IMR-90 (cell line): Measurements from ENCODE around the gene COX4I1. TPM values are rescaled to one million over a fixed set of nuclear protein-coding genes. Genes with fewer than 3 reads are reported as not detected.

Experiments
- ATAC-seq: fragments of 200-7000 bp; cut with Tn5 transposase; 2 replicates; pipeline ENCODE4 v1.9.1; 2020; ENCODE audit warnings: low read depth, mild to moderate bottlenecking, moderate library complexity
- BruUV-seq: library from RNA; stranded (reverse); fragments of 400-500 nt; replicated peaks from 2 replicates; lab custom pipeline; 2021; lab: Mats Ljungman, UMichigan
- CTCF ChIA-PET: fragments of 300-600 bp; formaldehyde crosslinking; extraction: SDS; loops from one replicate; lab custom pipeline; 2021; ENCODE audit warnings: antibody characterized with exemption; lab: Yijun Ruan, JAX
- POLR2A ChIA-PET: fragments of 300-600 bp; sonication (Branson Sonifier 250); formaldehyde crosslinking; loops from one replicate; lab custom pipeline; 2022; ENCODE audit warnings: antibody characterized with exemption; ENCODE audit not compliant: unreplicated experiment; lab: Charles Lee
- DNase-seq: peaks from one replicate; pipeline ENCODE4 v3.0.0; 2013
- H2AFZ ChIP-seq: replicated peaks from 2 replicates; pipeline ENCODE3; 2013; ENCODE audit warnings: low read length, mild to moderate bottlenecking; ENCODE audit not compliant: poor library complexity
- H2AK5ac ChIP-seq: 2 replicates; pipeline ENCODE4 v1.6.1; 2013; ENCODE audit warnings: low read depth, low read length, inconsistent platforms
- H2AK9ac ChIP-seq: replicated peaks from 2 replicates; pipeline ENCODE3; 2013; ENCODE audit warnings: mild to moderate bottlenecking, low read depth, low read length, moderate library complexity; ENCODE audit not compliant: poor library complexity
- H2BK120ac ChIP-seq: 2 replicates; pipeline ENCODE4 v1.6.1; 2013; ENCODE audit warnings: low read depth, low read length, inconsistent platforms
- H2BK15ac ChIP-seq: 3 replicates; pipeline ENCODE4 v1.6.1; 2013; ENCODE audit warnings: low read depth, low read length, inconsistent platforms
- H2BK20ac ChIP-seq: 2 replicates; pipeline ENCODE4 v1.6.1; 2013; ENCODE audit warnings: low read depth, mild to moderate bottlenecking, inconsistent platforms, low read length, moderate library complexity
- H2BK5ac ChIP-seq: 2 replicates; pipeline ENCODE4 v1.6.1; 2013; ENCODE audit warnings: mild to moderate bottlenecking, low read depth, low read length, inconsistent platforms; ENCODE audit not compliant: poor library complexity, severe bottlenecking
- H3K14ac ChIP-seq: replicated peaks from 2 replicates; pipeline ENCODE4 v1.6.1; 2013; ENCODE audit warnings: low read depth, low read length, inconsistent platforms
- H3K18ac ChIP-seq: 2 replicates; pipeline ENCODE4 v1.6.1; 2013; ENCODE audit warnings: low read depth, low read length, control low read depth
- H3K23ac ChIP-seq: 2 replicates; pipeline ENCODE4 v1.6.1; 2013; ENCODE audit warnings: low read depth, low read length, inconsistent platforms
- H3K27ac ChIP-seq: 2 replicates; pipeline ENCODE4 v1.5.1; 2013; ENCODE audit warnings: mild to moderate bottlenecking, control low read depth, low read length; ENCODE audit not compliant: insufficient read depth
- H3K27me3 ChIP-seq: 2 replicates; pipeline ENCODE4 v1.6.1; 2013; ENCODE audit warnings: low read length; ENCODE audit not compliant: control insufficient read depth, insufficient read depth
- H3K36me3 ChIP-seq: 2 replicates; pipeline ENCODE4 v1.6.1; 2013; ENCODE audit warnings: low read length, mixed read lengths; ENCODE audit not compliant: control insufficient read depth, insufficient read depth
- H3K4ac ChIP-seq: 2 replicates; pipeline ENCODE4 v1.6.1; 2013; ENCODE audit warnings: low read depth, low read length, inconsistent platforms
- H3K4me1 ChIP-seq: 2 replicates; pipeline ENCODE4 v1.6.1; 2013; ENCODE audit warnings: low read length, mixed read lengths; ENCODE audit not compliant: control insufficient read depth, insufficient read depth
- H3K4me2 ChIP-seq: 2 replicates; pipeline ENCODE4 v1.6.1; 2013; ENCODE audit warnings: low read depth, mild to moderate bottlenecking, control low read depth, low read length, moderate library complexity
- H3K4me3 ChIP-seq: 2 replicates; pipeline ENCODE4 v1.5.1; 2013; ENCODE audit warnings: low read depth, mild to moderate bottlenecking, control low read depth, low read length, moderate library complexity; ENCODE audit not compliant: insufficient read depth
- H3K56ac ChIP-seq: 2 replicates; pipeline ENCODE4 v1.6.1; 2013; ENCODE audit warnings: low read length, inconsistent platforms; ENCODE audit not compliant: insufficient read depth; ENCODE audit errors: extremely low read depth
- H3K79me1 ChIP-seq, 2 experiments: 2 replicates each; pipeline ENCODE4 v1.6.1; 2013; ENCODE audit warnings: low read length in 2 of 2, inconsistent platforms in 1 of 2, low read depth in 1 of 2
- H3K9ac ChIP-seq: 2 replicates; pipeline ENCODE4 v1.6.1; 2013; ENCODE audit warnings: low read depth, low read length, control low read depth
- H3K9me1 ChIP-seq: 2 replicates; pipeline ENCODE4 v1.6.1; 2013; ENCODE audit warnings: low read length, inconsistent platforms; ENCODE audit not compliant: insufficient read depth
- H3K9me3 ChIP-seq: 2 replicates; pipeline ENCODE4 v1.6.1; 2013; ENCODE audit warnings: low read length; ENCODE audit not compliant: control insufficient read depth, insufficient read depth
- H4K20me1 ChIP-seq: 2 replicates; pipeline ENCODE4 v1.6.1; 2013; ENCODE audit warnings: low read length, inconsistent platforms; ENCODE audit not compliant: insufficient read depth
- H4K5ac ChIP-seq: 2 replicates; pipeline ENCODE4 v1.6.1; 2013; ENCODE audit warnings: mild to moderate bottlenecking, low read depth, low read length, control low read depth
- H4K8ac ChIP-seq, 2 experiments: 2 replicates each; pipeline ENCODE4 v1.6.1; 2013; ENCODE audit warnings: low read depth in 2 of 2, low read length in 2 of 2, control low read depth in 1 of 2, inconsistent platforms in 1 of 2
- H4K91ac ChIP-seq: 2 replicates; pipeline ENCODE4 v1.6.1; 2013; ENCODE audit warnings: low read depth, low read length, inconsistent platforms; ENCODE audit not compliant: insufficient read depth
- BHLHE40 ChIP-seq: fragments of 150-350 bp; IDR thresholded peaks from 2 replicates; pipeline ENCODE4 v1.6.1; 2016; ENCODE audit warnings: mild to moderate bottlenecking, low read depth, low read length
- CEBPB ChIP-seq: IDR thresholded peaks from 2 replicates; pipeline ENCODE4 v1.6.1; 2012; ENCODE audit warnings: low read depth, low read length, improper control_type of control experiment
- CHD1 ChIP-seq: IDR thresholded peaks from 2 replicates; pipeline ENCODE4 v1.6.1; 2012; ENCODE audit warnings: low read depth, low read length, improper control_type of control experiment
- FOS ChIP-seq: fragments of 150-350 bp; IDR thresholded peaks from 2 replicates; pipeline ENCODE4 v1.6.1; 2016; ENCODE audit warnings: low read depth, low read length
- MAFK ChIP-seq: IDR thresholded peaks from 2 replicates; pipeline ENCODE4 v1.6.1; 2012; ENCODE audit warnings: low read depth, low read length, improper control_type of control experiment
- MAZ ChIP-seq: IDR thresholded peaks from 2 replicates; pipeline ENCODE4 v1.6.1; 2012; ENCODE audit warnings: low read depth, mild to moderate bottlenecking, low read length, improper control_type of control experiment, moderate library complexity, borderline replicate concordance
- MXI1 ChIP-seq: IDR thresholded peaks from 2 replicates; pipeline ENCODE4 v1.6.1; 2012; ENCODE audit warnings: low read depth, mild to moderate bottlenecking, low read length, moderate library complexity, borderline replicate concordance
- NFE2L2 ChIP-seq: fragments of 150-350 bp; IDR thresholded peaks from 2 replicates; pipeline ENCODE4 v1.6.1; 2016; ENCODE audit warnings: low read depth, mild to moderate bottlenecking, low read length
- POLR2A ChIP-seq: IDR thresholded peaks from 2 replicates; pipeline ENCODE4 v1.6.1; 2012; ENCODE audit warnings: mild to moderate bottlenecking, low read depth, low read length
- RAD21 ChIP-seq: IDR thresholded peaks from 2 replicates; pipeline ENCODE4 v1.6.1; 2012; ENCODE audit warnings: low read length, improper control_type of control experiment
- RCOR1 ChIP-seq: IDR thresholded peaks from 2 replicates; pipeline ENCODE4 v1.6.1; 2012; ENCODE audit warnings: mild to moderate bottlenecking, low read length, improper control_type of control experiment; ENCODE audit not compliant: insufficient replicate concordance
- RFX5 ChIP-seq: IDR thresholded peaks from 2 replicates; pipeline ENCODE4 v1.8.0; 2012; ENCODE audit warnings: low read depth, mild to moderate bottlenecking, low read length, moderate library complexity
- SMC3 ChIP-seq: fragments of 150-350 bp; IDR thresholded peaks from 2 replicates; pipeline ENCODE4 v1.6.1; 2016; ENCODE audit warnings: low read depth, mild to moderate bottlenecking, antibody characterized with exemption, low read length, moderate library complexity
- WGBS, 2 experiments: methylation state at CpG; one replicate each; pipeline versions ENCODE4 v1.1.5 to v1.1.7; 2013; ENCODE audit warnings: missing lambda C conversion rate in 2 of 2; ENCODE audit not compliant: insufficient read length in 1 of 2; ENCODE audit errors: extremely low coverage in 2 of 2; 5-methylcytosine and 5-hydroxymethylcytosine counted together
- dilution Hi-C: fragments of 300-500 bp; cut with HindIII; formaldehyde crosslinking; loops from one replicate; pipeline ENCODE4 v1.14.3; 2018; ENCODE audit warnings: low sequenced_read_pairs; ENCODE audit not compliant: unreplicated experiment
- in situ Hi-C: fragments of 300-500 bp; cut with MboI; formaldehyde crosslinking; loops from 3 replicates; pipeline ENCODE4 v1.14.3; 2019; ENCODE audit warnings: low sequenced_read_pairs, inconsistent platforms, mixed read lengths
- intact Hi-C: fragments of 100-400 bp; cut with micrococcal nuclease; formaldehyde crosslinking; loops from 2 replicates; pipeline ENCODE4 v1.10.0; 2022
- polyA plus RNA-seq, 3 experiments: library from polyadenylated mRNA; depleted of rRNA; stranded (reverse); fragments of >200 nt; gene quantifications; 2 replicates each; pipeline ENCODE4 v1.2.3, GENCODE V29; 2012; ENCODE audit warnings: low replicate concordance in 1 of 3
- total RNA-seq: library from RNA; depleted of rRNA; stranded (reverse); fragments of >200 nt; gene quantifications from 2 replicates; pipeline ENCODE4 v1.2.3, GENCODE V29; 2012
- TF ChIP-seq, protein P1 (sequence below): conservative IDR thresholded peaks from 2 replicates; pipeline ENCODE4 v1.5.1; 2012; ENCODE audit warnings: mild to moderate bottlenecking, low read depth, low read length, improper control_type of control experiment
- TF ChIP-seq, protein P2 (sequence below): fragments of 150-350 bp; IDR thresholded peaks from 2 replicates; pipeline ENCODE4 v1.6.1; 2016; ENCODE audit warnings: low read depth, mild to moderate bottlenecking, low read length, moderate library complexity, borderline replicate concordance
- TF ChIP-seq, protein P3 (sequence below): fragments of 150-350 bp; IDR thresholded peaks from 2 replicates; pipeline ENCODE4 v1.6.1; 2017; ENCODE audit warnings: mild to moderate bottlenecking, antibody characterized with exemption, low read length, low read depth

Gene COX4I1
- total and polyA plus RNA-seq, 2 of the 4 experiments (the other 2 are of a cell fraction), result 397 to 700 TPM

DNA sequence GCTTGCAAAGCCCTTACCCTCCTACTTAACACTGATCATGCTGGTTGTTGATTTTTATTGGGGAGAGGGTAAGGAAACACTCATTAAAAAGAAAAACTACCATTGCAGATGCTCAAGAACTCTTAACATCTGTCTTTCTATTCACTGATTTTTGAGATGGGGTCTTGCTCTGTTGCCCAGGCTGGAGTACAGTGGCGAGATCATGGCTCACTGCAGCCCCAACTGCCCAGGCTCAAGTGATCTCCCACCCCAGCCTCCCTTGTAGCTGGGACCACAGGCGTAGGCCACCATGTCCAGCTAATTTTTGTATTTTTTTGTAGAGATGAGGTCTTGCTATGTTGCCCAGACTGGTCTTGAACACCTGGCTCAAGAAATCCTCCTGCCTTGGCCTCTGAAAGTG is 14.7 kb upstream of the COX4I1 start:
- in situ Hi-C loops, result no loop called here
- Histone ChIP-seq H3K79me1 (peaks cover 54 to 85% of the 10 kb centered on the region in 2 experiments), H4K20me1 (peaks cover 69% of the 10 kb centered on the region), H2BK20ac (no peak overlapping the region), H2AK5ac (no peak overlapping the region), H2AK9ac (no peak overlapping the region), H3K4me2 (no peak overlapping the region), H2BK120ac (no peak overlapping the region), H3K18ac (no peak overlapping the region), H3K27me3 (no peaks in the 10 kb centered on the region), H3K9ac (no peak overlapping the region), H2BK15ac (no peak overlapping the region), H4K91ac (no peak overlapping the region), H3K9me3 (no peaks in the 10 kb centered on the region), H3K4ac (no peak overlapping the region), H4K8ac (no peak overlapping the region), H2BK5ac (no peak overlapping the region), H3K4me3 (no peak overlapping the region), H3K4me1 (peaks cover 18% of the 10 kb centered on the region), H4K5ac (no peak overlapping the region), H2AFZ (no peak overlapping the region), H3K27ac (no peak overlapping the region), H3K36me3 (peaks cover 39% of the 10 kb centered on the region), H3K23ac (no peak overlapping the region), H3K56ac (no peak overlapping the region), H3K9me1 (peaks cover 11% of the 10 kb centered on the region), H3K14ac (no peak overlapping the region)
- TF ChIP-seq MAFK (no peak), SMC3 (no peak), RFX5 (no peak), RAD21 (no peak), FOS (no peak), BHLHE40 (no peak), MAZ (no peak), CEBPB (no peak), RCOR1 (no peak), POLR2A (no peak), NFE2L2 (no peak), CHD1 (no peak), MXI1 (no peak)
- TF ChIP-seq, protein P1, sequence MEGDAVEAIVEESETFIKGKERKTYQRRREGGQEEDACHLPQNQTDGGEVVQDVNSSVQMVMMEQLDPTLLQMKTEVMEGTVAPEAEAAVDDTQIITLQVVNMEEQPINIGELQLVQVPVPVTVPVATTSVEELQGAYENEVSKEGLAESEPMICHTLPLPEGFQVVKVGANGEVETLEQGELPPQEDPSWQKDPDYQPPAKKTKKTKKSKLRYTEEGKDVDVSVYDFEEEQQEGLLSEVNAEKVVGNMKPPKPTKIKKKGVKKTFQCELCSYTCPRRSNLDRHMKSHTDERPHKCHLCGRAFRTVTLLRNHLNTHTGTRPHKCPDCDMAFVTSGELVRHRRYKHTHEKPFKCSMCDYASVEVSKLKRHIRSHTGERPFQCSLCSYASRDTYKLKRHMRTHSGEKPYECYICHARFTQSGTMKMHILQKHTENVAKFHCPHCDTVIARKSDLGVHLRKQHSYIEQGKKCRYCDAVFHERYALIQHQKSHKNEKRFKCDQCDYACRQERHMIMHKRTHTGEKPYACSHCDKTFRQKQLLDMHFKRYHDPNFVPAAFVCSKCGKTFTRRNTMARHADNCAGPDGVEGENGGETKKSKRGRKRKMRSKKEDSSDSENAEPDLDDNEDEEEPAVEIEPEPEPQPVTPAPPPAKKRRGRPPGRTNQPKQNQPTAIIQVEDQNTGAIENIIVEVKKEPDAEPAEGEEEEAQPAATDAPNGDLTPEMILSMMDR, result no peak
- TF ChIP-seq, protein P2, sequence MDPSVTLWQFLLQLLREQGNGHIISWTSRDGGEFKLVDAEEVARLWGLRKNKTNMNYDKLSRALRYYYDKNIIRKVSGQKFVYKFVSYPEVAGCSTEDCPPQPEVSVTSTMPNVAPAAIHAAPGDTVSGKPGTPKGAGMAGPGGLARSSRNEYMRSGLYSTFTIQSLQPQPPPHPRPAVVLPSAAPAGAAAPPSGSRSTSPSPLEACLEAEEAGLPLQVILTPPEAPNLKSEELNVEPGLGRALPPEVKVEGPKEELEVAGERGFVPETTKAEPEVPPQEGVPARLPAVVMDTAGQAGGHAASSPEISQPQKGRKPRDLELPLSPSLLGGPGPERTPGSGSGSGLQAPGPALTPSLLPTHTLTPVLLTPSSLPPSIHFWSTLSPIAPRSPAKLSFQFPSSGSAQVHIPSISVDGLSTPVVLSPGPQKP, result no peak
- TF ChIP-seq, protein P3, sequence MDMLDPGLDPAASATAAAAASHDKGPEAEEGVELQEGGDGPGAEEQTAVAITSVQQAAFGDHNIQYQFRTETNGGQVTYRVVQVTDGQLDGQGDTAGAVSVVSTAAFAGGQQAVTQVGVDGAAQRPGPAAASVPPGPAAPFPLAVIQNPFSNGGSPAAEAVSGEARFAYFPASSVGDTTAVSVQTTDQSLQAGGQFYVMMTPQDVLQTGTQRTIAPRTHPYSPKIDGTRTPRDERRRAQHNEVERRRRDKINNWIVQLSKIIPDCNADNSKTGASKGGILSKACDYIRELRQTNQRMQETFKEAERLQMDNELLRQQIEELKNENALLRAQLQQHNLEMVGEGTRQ, result no peak
- ChIA-PET CTCF (no interaction called here), POLR2A (no interaction called here)
- dilution Hi-C loops, result no loop called here
- no peak for DNase-seq
- ATAC-seq, result no peak
- no TSS peak for BruUV-seq
- intact Hi-C loops, result no loop called here
- no CpG with 5 or more reads among the region's 2 CpGs for WGBS, 2 experiments
